RCC 7860 (cell line): Measurements from ENCODE around the gene TMTC2.

Experiments
- DNase-seq: peaks from one replicate; pipeline ENCODE4 v3.0.0-alpha.2; 2015; ENCODE audit warnings: low spot score
- FAIRE-seq: peaks from 2 replicates; lab custom pipeline; 2012; peaks lifted over from hg19 to GRCh38; lab: Jason Lieb, UNC

The TMTC2 gene

GRCh38 chr12:82942521-82942920 lies 255.8 kb downstream of the TMTC2 start:
- no peak for FAIRE-seq
- no peak for DNase-seq

GRCh38 chr12:82942991-82943401 lies 256.3 kb downstream of the TMTC2 start:
- no peak for FAIRE-seq
- DNase-seq, result no peak

- no peak for FAIRE-seq
- DNase-seq, result no peak
Measured at GRCh38 chr12:82948491-82948890, 261.8 kb downstream of the TMTC2 start.

GRCh38 chr12:82950356-82950755 lies 263.6 kb downstream of the TMTC2 start:
- DNase-seq (no peak), FAIRE-seq (no peak)

GRCh38 chr12:82952946-82953345 lies 266.2 kb downstream of the TMTC2 start:
- FAIRE-seq, result no peak
- DNase-seq, result no peak

GRCh38 chr12:82953397-82953796 lies 266.7 kb downstream of the TMTC2 start:
- DNase-seq (no peak), FAIRE-seq (no peak)

- FAIRE-seq (no peak), DNase-seq (no peak)
Measured at GRCh38 chr12:82954064-82954463, 267.4 kb downstream of the TMTC2 start.

- no peak for DNase-seq
- FAIRE-seq, result no peak
Measured at GRCh38 chr12:82954572-82954971, 267.9 kb downstream of the TMTC2 start.

GRCh38 chr12:82955043-82955442 lies 268.3 kb downstream of the TMTC2 start:
- no peak for FAIRE-seq

GRCh38 chr12:82958966-82959365 lies 272.3 kb downstream of the TMTC2 start:
- DNase-seq (no peak), FAIRE-seq (no peak)

More at GRCh38 chr12:82955043-82955442, 268.3 kb downstream of the TMTC2 start:
- DNase-seq, result no peak

- DNase-seq, result no peak
- no peak for FAIRE-seq
Measured at GRCh38 chr12:82959821-82960220, 273.1 kb downstream of the TMTC2 start.

GRCh38 chr12:82961835-82962234 lies 275.1 kb downstream of the TMTC2 start:
- DNase-seq (no peak), FAIRE-seq (no peak)

- FAIRE-seq (no peak), DNase-seq (no peak)
Measured at GRCh38 chr12:82963956-82964355, 277.2 kb downstream of the TMTC2 start.

GRCh38 chr12:82964446-82964845 lies 277.7 kb downstream of the TMTC2 start:
- FAIRE-seq, result no peak

GRCh38 chr12:82966001-82966559 lies 279.4 kb downstream of the TMTC2 start:
- no peak for FAIRE-seq
- no peak for DNase-seq

More at GRCh38 chr12:82964446-82964845, 277.7 kb downstream of the TMTC2 start:
- DNase-seq, result no peak

- DNase-seq (no peak), FAIRE-seq (no peak)
Measured at GRCh38 chr12:82968631-82969367, 282.1 kb downstream of the TMTC2 start.

GRCh38 chr12:82970614-82971013 lies 283.9 kb downstream of the TMTC2 start:
- FAIRE-seq (no peak), DNase-seq (no peak)

- FAIRE-seq (no peak), DNase-seq (no peak)
Measured at GRCh38 chr12:82971584-82971983, 284.9 kb downstream of the TMTC2 start.

- FAIRE-seq, result no peak
Measured at GRCh38 chr12:82972624-82973023, 285.9 kb downstream of the TMTC2 start.

GRCh38 chr12:82973592-82973991 lies 286.9 kb downstream of the TMTC2 start:
- no peak for FAIRE-seq
- DNase-seq, result no peak

More at GRCh38 chr12:82972624-82973023, 285.9 kb downstream of the TMTC2 start:
- DNase-seq, result no peak

- no peak for DNase-seq
- no peak for FAIRE-seq
Measured at GRCh38 chr12:82981150-82981549, 294.4 kb downstream of the TMTC2 start.

GRCh38 chr12:82994117-82994516 lies 307.4 kb downstream of the TMTC2 start:
- DNase-seq (no peak), FAIRE-seq (no peak)
